Femur (tissue), 1 donor: ENCODE measurements around the gene MAPK11.
A peak's percentile ranks its signal among the peaks of the same experiment; 100 is the strongest.

Experiments used
- DNase-seq: peaks from one replicate; pipeline ENCODE4 v3.0.0-alpha.2; 2017

The MAPK11 gene

DNA sequence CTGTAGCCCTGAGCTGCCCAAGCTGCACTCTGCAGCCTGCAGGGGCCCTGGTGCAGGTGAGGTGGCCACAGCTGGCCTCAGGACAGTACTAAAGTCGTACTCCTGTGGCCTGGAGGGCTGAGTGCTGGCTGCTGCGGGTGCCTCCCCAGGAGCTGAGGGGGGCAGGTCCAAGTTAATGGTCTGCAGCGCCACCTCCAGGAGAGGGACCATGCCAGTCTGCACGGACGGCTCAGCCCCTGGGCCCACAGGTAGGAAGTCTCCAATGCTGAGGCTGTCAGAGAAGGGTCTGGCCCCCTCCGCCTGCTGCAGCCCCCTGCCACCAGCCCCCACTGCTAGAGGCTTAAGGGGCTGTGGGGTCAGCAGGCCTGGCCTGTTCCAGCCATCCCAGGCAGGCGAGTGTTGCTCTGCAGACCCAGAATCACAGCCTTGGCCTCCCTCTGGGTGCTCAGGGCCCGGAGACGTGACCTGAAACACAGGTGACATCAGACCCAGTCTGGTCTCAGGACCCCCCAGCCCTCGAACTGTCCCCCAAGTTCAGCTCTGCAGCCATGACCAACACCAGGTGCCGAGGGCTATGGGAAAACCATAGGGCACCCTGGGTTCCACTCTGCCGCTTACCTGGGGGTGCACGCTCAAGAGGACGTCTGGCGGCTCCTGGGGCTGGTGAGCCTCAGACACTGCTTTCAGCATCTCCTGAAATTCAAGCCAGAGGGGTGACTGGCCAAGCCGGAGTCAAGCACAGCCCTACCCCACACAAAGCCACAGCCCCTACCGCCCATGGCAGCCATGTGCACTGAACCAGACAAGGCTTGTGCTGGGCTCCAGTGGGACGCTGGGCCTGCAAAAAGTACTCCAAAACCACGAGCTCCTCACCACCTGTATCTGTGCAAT, 48.5 kb downstream of the MAPK11 start:
- DNase-seq: peak; percentile 17

DNA sequence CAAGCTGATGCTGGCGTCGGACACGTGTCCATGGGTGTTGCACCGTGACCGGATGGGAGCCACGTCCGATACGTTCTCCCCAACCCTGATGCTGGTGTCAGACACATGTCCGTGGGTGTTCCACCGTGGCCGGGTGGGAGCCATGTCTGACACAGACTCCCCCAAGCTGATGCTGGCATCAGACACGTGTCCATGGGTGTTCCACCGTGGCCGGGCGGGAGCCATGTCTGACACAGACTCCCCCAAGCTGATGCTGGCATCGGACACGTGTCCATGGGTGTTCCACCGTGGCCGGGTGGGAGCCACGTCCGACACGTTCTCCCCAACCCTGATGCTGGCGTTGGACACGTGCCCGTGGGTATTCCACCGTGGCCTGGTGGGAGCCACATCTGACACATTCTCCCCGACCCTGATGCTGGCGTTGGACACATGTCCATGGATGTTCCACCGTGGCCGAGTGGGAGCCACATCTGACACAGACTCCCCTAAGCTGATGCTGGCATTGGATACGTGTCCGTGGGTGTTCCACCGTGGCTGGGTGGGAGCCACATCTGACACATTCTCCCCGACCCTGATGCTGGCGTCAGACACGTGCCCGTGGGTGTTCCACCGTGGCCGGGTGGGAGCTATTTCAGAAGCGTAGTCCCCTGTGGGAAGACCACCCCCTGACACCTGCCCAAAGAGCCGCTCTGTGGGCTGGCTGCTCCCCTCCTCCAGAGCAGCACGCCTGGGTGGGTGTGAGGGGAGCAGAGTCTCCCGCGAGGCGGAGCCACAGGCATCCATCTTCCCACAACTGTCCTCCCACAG, 49.4 kb downstream of the MAPK11 start:
- peak; percentile 21 for DNase-seq

DNA sequence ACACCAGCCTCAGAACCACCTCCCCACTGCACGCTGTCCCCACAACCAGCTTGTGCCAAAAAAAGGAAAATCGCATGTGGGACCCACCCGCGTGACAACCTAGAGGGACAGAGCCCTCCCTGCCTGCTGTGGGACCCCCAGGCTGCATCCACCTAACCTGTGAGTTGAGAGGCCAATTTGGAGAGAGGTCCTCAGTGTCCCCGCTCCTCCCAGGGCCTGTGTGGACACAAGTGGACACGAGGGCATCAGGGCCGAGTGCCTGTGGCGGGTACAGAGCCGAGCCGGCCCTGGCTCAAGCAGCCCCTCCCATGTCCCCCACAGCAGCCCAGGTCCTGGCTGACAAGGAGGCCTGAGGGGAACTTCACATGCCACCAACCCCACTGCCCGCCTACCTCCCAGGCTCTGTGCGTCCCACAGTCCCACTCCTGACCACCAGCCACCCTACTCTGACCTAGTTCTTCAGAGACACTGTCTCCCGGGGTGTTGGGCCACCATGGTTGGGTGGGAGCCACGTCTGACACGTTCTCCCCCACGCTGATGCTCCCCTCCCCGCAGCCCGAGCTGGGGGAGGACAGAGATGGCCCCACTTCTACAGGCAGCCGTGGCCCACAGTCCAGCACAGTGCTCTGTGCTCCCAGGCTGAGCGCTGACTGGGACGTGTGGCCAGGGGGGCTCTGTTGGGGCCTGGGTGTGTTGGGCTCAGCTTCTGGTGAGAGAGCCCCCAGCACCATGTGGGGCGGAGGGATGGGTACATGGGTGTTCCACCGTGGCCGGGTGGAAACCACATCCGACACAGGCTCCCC, 50.2 kb downstream of the MAPK11 start:
- peak; percentile 14 for DNase-seq

DNA sequence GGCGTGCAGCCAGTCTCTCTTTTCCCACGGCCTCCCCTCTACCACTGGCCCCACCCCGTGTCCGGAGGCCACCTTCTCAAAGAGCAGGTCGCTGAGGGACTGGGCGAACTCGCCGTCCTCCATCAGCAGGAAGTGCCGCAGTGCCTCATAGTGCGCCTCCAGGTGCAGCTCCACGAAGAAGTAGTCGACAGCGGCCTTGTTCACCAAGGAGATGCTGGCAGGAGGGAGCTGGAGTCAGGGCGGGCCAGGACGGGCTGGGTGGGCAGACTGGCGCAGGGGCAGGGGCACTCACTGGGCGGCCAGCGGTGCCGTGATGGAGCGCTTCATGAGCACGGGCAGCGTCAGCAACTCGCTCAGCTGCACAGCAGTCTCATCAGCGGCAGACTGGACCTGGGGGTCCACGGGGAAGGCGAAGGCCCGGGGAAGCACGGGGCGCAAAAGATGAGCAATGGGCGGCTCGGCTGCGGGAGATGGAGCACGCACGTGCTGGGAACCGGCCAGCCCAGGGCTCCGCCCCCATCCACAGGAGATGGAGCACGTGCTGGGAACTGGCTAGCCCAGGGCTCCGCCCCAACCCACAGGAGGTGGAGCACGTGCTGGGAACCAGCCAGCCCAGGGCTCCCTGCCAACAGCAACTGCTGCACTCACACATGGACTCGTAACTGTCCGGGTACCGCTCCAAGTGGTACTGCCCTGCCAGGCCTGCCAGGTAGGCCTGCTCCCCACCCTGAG, 51.0 kb downstream of the MAPK11 start:
- DNase-seq: peak; percentile 87

DNA sequence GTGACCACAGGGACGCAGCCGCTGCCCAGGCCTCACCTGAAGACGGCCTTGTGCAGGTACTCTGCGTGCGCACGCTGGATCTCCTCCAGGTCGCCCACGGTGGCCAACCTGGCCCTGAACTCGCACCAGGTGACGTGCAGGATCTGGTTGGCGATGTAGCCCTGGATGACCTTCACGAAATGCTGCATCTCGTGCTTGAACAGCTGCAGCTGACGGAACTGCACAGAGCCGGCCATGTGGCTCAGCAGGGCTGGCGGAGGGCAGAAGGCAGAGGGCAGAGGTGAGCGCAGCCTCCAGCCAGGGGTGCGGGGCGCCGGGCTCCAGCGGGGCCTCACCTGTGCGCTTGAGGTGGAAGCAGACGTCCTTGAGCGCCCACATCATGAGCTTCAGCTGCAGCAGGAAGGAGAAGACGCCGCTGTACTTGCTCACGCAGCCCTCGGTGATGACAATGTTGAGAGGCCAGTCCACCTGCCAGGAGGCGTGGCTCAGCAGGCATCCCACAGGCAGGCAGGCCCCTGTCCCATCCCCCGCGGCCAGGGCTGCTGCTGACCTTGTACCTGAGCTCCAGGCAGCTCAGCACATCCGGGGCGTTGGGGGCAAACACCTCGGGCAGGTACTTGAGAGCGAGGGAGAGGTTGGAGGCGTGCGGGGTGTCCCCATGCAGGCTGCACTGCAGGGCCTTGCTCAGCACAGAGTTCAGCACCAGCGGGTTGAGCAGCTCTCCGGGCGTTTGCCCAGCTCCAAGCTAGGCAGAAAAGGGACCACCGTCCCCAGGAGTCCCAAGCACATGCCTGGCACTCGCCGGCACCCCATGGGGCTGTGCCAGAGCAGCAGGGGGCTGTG, 51.8 kb downstream of the MAPK11 start:
- DNase-seq: peak; percentile 30

DNA sequence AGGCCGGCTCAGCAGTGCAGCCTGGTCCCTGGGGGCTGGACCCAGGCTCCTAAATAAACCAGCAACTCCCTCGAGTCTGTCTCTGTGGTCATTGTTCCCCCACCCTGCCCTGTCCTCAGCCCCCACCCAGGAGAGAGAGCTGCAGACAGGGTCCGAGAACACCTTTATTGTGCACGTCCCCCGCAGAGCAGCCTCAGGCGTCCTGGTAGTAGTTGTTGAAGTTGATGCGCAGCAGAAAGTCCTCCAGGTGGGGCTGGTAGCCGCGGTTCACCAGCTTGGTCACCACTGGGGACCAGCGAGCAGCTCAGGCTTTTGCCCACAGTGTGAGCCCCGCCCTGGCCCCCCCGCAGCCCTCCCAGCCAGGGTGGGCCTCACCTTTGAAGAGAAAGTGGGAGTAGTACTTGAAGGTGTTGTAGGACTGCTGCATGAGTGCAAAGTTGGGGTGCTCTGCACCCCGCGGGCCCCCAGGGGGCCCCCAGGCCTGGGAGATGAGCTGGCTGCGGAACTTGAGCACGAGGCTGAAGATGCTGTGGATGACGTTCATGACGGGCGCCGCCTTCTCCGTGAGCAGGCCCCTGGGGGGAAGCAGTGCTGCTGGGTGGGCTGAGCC, 52.5 kb downstream of the MAPK11 start:
- DNase-seq: peak; percentile 26

DNA sequence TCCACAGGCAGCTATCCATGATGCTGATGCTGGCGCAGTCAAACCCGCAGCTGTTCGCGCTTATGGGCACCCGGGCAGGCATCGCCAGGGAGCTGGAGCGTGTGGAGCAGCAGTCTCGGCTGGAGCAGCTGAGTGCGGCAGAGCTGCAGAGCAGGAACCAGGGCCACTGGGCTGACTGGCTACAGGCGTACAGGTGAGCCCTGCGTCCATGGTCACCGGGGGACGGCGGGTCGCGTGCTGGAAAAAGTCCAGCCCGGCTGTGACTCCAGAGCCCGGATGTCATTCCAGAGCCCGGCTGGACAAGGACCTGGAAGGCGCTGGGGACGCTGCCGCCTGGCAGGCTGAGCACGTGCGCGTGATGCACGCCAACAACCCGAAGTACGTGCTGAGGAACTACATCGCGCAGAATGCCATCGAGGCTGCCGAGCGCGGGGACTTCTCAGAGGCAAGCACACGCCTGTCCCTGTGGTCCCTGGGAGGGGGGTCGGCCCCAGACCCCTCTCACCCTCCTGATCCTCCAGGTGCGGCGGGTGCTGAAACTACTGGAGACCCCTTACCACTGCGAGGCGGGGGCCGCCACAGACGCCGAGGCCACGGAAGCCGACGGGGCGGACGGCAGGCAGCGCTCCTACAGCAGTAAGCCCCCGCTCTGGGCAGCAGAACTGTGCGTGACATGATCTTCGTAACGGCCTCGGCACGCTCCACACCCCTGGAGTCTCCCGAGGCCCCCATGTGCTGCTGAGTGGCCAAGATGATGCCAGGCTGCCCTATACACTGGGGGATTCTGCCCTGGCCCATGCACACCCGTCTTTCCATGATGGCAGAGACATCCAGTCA, 53.3 kb downstream of the MAPK11 start:
- peak; percentile 30 for DNase-seq

DNA sequence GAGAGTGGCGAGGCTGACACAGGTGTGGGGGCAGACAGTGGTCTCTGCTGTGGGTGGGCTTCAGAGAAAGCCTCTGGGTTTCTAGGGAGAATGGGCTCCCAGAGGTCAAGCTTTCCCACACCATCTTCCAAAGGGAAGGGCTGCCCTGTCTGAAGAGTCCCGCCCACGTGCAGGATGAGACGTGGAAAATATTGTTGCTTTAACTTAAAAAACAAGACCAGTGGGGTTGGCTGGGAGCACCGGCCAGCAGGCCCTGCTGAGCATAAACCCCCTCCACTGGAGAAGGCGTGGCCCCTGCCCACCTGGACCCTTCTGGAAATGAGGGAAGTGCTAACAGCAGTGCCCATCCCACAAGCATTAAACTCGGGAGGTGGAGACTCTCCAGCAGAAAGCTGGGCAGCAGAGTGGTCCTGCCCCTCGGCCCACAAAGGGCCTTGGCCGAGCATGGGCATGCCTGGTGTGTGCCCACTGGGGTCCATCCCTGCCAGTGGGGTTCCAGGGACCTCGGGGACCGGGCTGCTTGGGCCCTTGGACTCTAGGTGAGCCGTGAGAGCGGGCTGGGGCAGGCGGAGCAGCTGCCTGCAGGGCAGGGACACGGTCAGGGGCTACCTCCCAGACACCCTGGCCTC, 54.0 kb downstream of the MAPK11 start:
- peak; percentile 31 for DNase-seq

DNA sequence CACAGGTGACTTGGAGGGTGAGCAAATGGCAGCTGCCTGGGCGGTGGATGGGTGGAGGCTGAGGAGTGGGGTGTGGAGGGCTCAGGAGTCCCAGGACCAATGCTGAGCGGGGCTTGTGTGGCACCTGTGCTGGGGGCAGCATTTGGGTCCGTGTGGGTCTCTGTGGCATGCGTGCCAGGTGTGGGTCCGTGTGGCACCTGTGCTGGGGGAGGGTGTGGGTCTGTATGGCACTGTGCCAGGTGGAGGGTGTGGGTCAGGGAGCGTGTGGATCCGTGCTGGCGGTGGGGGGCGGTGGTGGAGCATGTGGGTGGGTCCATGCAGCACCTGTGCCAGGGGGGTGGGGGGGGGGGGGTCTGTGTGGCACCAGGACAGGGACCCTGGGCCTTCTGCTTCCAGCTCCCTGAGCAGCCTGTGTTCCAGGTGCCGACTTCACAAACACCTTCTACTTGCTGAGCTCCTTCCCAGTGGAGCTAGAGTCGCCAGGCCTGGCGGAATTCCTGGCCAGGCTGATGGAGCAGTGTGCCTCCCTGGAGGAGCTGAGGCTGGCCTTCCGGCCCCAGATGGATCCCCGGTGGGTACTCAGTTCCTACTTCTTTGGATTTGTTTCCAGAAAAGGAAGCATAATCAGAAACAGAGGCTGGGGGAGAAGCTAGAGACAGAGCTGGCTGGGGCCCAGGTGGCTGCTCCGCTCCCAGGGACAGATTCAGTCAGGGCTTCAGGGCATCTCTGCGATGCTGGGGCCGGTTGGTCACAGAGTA, 54.7 kb downstream of the MAPK11 start:
- DNase-seq: peak; percentile 40
